Body of pancreas (tissue), 4 donors: Measurements from ENCODE around the gene LIF. TPM values are rescaled to one million over a fixed set of nuclear protein-coding genes. Genes with fewer than 3 reads are reported as not detected.
A peak's percentile ranks its signal among the peaks of the same experiment; 100 is the strongest.

Experiments used
- ATAC-seq: fragments of 150-250 bp; one replicate; pipeline ENCODE4 v1.9.1; 2016
- DNase-seq, 4 donors: peaks; one replicate each; pipeline ENCODE4 v3.0.0-alpha.2; 2019
- H3K27ac ChIP-seq, 4 donors: fragments of 200-600 bp; sonication (generic); 1 replicate in 3 of 4; 2 replicates in 1 of 4; pipeline versions ENCODE4 v1.5.1 to v1.6.1; 2016 to 2019; ENCODE audit warnings: mild to moderate bottlenecking in 1 of 4, mixed read lengths in 1 of 4, moderate library complexity in 1 of 4
- H3K27me3 ChIP-seq, 2 donors: fragments of 200-600 bp; sonication (generic); one replicate each; pipeline ENCODE4 v1.6.0; 2016; ENCODE audit warnings: mild to moderate bottlenecking in 1 of 2
- H3K36me3 ChIP-seq, 2 donors: fragments of 200-600 bp; sonication (generic); replicated peaks in 1 of 2; 2 replicates each; pipeline ENCODE4 v1.5.1; 2016; ENCODE audit warnings: low read depth in 2 of 2; ENCODE audit not compliant: insufficient read depth in 1 of 2
- H3K4me1 ChIP-seq: fragments of 200-600 bp; sonication (generic); one replicate; pipeline ENCODE4 v1.6.0; 2016
- H3K4me3 ChIP-seq, 2 donors: fragments of 200-600 bp; sonication (generic); 1 replicate in 1 of 2; 2 replicates in 1 of 2; pipeline ENCODE4 v1.5.1; 2016 to 2019
- H3K9me3 ChIP-seq, 3 donors: fragments of 200-600 bp; sonication (generic); 1 replicate in 2 of 3; 2 replicates in 1 of 3; pipeline ENCODE4 v1.5.1; 2016
- CTCF ChIP-seq, 7 experiments: fragments of 450-650 bp in 4 of 7; fragments of 200-600 bp in 3 of 7; sonication (generic) in 3 of 7; IDR thresholded peaks; one replicate each; pipeline ENCODE4 v1.5.1; 2016 to 2019; ENCODE audit warnings: antibody characterized with exemption in 7 of 7
- POLR2A ChIP-seq, 3 donors: fragments of 450-650 bp; IDR thresholded peaks; one replicate each; pipeline ENCODE4 v1.6.1; 2016; ENCODE audit warnings: antibody characterized with exemption in 3 of 3, mild to moderate bottlenecking in 2 of 3
- WGBS, 2 donors: methylation state at CpG; one replicate each; pipeline ENCODE4 v1.1.5; 2017; 5-methylcytosine and 5-hydroxymethylcytosine counted together
- intact Hi-C: fragments of 100-400 bp; cut with DNase I; formaldehyde crosslinking; loops from one replicate; pipeline ENCODE4 v1.15.1; 2023
- total RNA-seq, 2 donors: library from RNA; depleted of rRNA; stranded (reverse); fragments of >200 nt; gene quantifications; one replicate each; pipeline ENCODE4 v1.1.0, GENCODE V29; 2016

LIF gene
- total RNA-seq, 2 donors from 2014 or later = 0.52 to 1.3 TPM

- Histone ChIP-seq H3K36me3 (no peaks in the 10 kb centered on the region), H3K4me1 (peaks cover 23% of the 10 kb centered on the region), H3K9me3 (no peaks in the 10 kb centered on the region), H3K4me3 (no peak overlapping the region), H3K27ac (no peak overlapping the region), H3K27me3 (peaks cover 0 to 12% of the 10 kb centered on the region in 2 donors)
- WGBS, 2 donors = 77% methylated on average over 11 of the region's 11 CpGs
- TF ChIP-seq POLR2A (IDR thresholded peaks at IDR 0.05) (no peak), CTCF (IDR thresholded peaks at IDR 0.05) (no peak)
- intact Hi-C loops = no loop called here
- ATAC-seq (no peak), DNase-seq (no peak)
These were observed 1.0 kb upstream of the LIF start for GRCh38 chr22:30247561-30247960.

- H3K4me1 ChIP-seq = peaks cover 22% of the 10 kb centered on the region
- ATAC-seq (no peak), DNase-seq (no peak)
- H3K27me3 ChIP-seq = peaks cover 0 to 12% of the 10 kb centered on the region in 2 donors
- H3K9me3 ChIP-seq = no peaks in the 10 kb centered on the region
- H3K4me3 ChIP-seq = no peak overlapping the region
- intact Hi-C loops = no loop called here
- no peak for TF ChIP-seq POLR2A (IDR thresholded peaks at IDR 0.05)
- no peak for TF ChIP-seq CTCF (IDR thresholded peaks at IDR 0.05)
- H3K36me3 ChIP-seq = no peaks in the 10 kb centered on the region
- H3K27ac ChIP-seq = peak overlapping the region in 2 of 4 donors; percentile 8 to 20
- 18 to 19% methylated on average over 14 to 15 of the region's 15 CpGs for WGBS, 2 donors
These were observed 336 bp upstream of the LIF start for GRCh38 chr22:30246814-30247376.

- H3K27me3 ChIP-seq = peaks cover 0 to 12% of the 10 kb centered on the region in 2 donors
- 59 to 62% methylated on average over 11 to 15 of the region's 15 CpGs for WGBS, 2 donors
These were observed 1.2 kb downstream of the LIF start for GRCh38 chr22:30245181-30245984.

GRCh38 chr22:30244641-30245040 is 1.9 kb downstream of the LIF start:
- no peak for TF ChIP-seq POLR2A (IDR thresholded peaks at IDR 0.05)
- intact Hi-C loops = no loop called here
- no peaks in the 10 kb centered on the region for H3K9me3 ChIP-seq
- no peaks in the 10 kb centered on the region for H3K36me3 ChIP-seq
- ATAC-seq (no peak), DNase-seq (no peak)
- H3K27ac ChIP-seq = no peak overlapping the region
- H3K27me3 ChIP-seq = peaks cover 0 to 12% of the 10 kb centered on the region in 2 donors
- 79 to 84% methylated on average over 5 of the region's 5 CpGs for WGBS, 2 donors
- no peak overlapping the region for H3K4me3 ChIP-seq
- peaks cover 22% of the 10 kb centered on the region for H3K4me1 ChIP-seq

More at GRCh38 chr22:30245181-30245984, 1.2 kb downstream of the LIF start:
- Histone ChIP-seq H3K9me3 (no peaks in the 10 kb centered on the region), H3K4me1 (peaks cover 22% of the 10 kb centered on the region), H3K27ac (no peak overlapping the region), H3K36me3 (no peaks in the 10 kb centered on the region), H3K4me3 (no peak overlapping the region)
- peak; percentile 17 for ATAC-seq
- intact Hi-C loops = no loop called here
- TF ChIP-seq POLR2A (IDR thresholded peaks at IDR 0.05) (no peak), CTCF (IDR thresholded peaks at IDR 0.05) (no peak)
- no peak for DNase-seq

- ATAC-seq (no peak), DNase-seq (no peak)
- intact Hi-C loops = no loop called here
- no peak overlapping the region for H3K27ac ChIP-seq
- H3K4me3 ChIP-seq = no peak overlapping the region
- 86 to 90% methylated on average over 10 of the region's 10 CpGs for WGBS, 2 donors
- no peak for TF ChIP-seq POLR2A (IDR thresholded peaks at IDR 0.05)
- TF ChIP-seq CTCF (IDR thresholded peaks at IDR 0.05) = no peak
- H3K27me3 ChIP-seq = peaks cover 0 to 12% of the 10 kb centered on the region in 2 donors
- H3K4me1 ChIP-seq = peaks cover 22% of the 10 kb centered on the region
- H3K36me3 ChIP-seq = no peaks in the 10 kb centered on the region
- no peaks in the 10 kb centered on the region for H3K9me3 ChIP-seq
These were observed 2.5 kb downstream of the LIF start for GRCh38 chr22:30244066-30244465.
